Breast epithelium (tissue), 3 donors: ENCODE data around the gene CACNB2.

Experiments
- CTCF ChIP-seq, 3 donors: fragments of 450-650 bp; IDR thresholded peaks; one replicate each; pipeline ENCODE4 v1.5.1; 2016 to 2017; ENCODE audit warnings: antibody characterized with exemption in 3 of 3, mild to moderate bottlenecking in 3 of 3, moderate library complexity in 3 of 3
- POLR2A ChIP-seq: fragments of 450-650 bp; IDR thresholded peaks from one replicate; pipeline ENCODE4 v1.6.1; 2016; ENCODE audit warnings: antibody characterized with exemption, mild to moderate bottlenecking, moderate library complexity
- POLR2AphosphoS5 ChIP-seq, 3 donors: sonication (generic); formaldehyde crosslinking; IDR thresholded peaks; one replicate each; pipeline ENCODE4 v1.6.1; 2017; ENCODE audit warnings: antibody characterized with exemption in 3 of 3

DNA sequence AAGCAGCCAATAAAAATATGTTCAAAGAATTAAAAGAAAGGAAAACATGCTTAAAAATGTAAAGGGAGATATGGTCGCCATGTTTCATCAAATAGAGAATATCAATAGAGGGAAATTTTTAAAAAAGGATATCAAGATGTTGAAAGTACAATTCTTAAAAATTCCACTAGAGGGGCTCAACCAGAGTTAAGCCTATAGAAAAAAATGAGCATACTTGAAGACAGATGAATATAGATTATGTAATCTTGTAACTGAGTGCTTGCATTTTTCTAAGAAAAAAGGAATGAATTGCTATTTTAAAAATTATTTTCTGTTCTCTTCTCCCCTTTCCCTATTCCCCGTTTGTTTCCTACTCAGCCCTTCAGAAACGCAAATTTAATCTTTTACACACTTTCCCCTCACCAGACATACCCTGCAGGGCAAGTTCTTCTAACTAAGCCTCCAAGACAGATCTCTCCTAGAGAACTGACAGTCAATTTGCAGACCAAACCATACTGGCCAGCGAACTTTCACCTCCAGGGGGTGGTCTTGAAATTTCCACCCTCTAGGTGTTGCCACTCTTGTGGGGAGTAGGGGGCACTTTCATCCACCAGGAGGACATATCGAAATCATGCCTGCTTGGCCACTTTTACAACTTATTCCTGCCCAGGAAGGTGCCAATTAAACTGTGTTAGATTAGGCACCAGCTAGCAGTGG, 443.5 kb downstream of the CACNB2 start:
- peak in 1 of 3 donors; percentile 6 for TF ChIP-seq CTCF (IDR thresholded peaks at IDR 0.05)
- TF ChIP-seq POLR2A = no peak
- TF ChIP-seq POLR2AphosphoS5 (IDR thresholded peaks at IDR 0.05) = no peak
